MCF 10A (cell line): ENCODE measurements around the gene KLF15. TPM values are rescaled to one million over a fixed set of nuclear protein-coding genes. Genes with fewer than 3 reads are reported as not detected.
A peak's percentile ranks its signal among the peaks of the same experiment; 100 is the strongest.

Experiments used
- Bru-seq: library from RNA; stranded (reverse); fragments of 400-500 nt; gene quantifications from one replicate; lab custom pipeline; 2021; lab: Mats Ljungman, UMichigan
- BruChase-seq, 2 experiments: library from RNA; stranded (reverse); fragments of 400-500 nt; gene quantifications; one replicate each; lab custom pipeline; 2021; lab: Mats Ljungman, UMichigan
- BruUV-seq: library from RNA; stranded (reverse); fragments of 400-500 nt; replicated peaks from 2 replicates; lab custom pipeline; 2021; lab: Mats Ljungman, UMichigan
- CTCF ChIA-PET: fragments of 300-600 bp; sonication (Branson Sonifier 250); formaldehyde crosslinking; extraction: SDS; loops from one replicate; lab custom pipeline; 2021; ENCODE audit warnings: antibody characterized with exemption, inconsistent platforms; lab: Yijun Ruan, JAX
- POLR2A ChIA-PET: fragments of 300-600, 350-650 bp; sonication (Branson Sonifier 250); formaldehyde crosslinking; extraction: SDS; loops from one replicate; lab custom pipeline; 2020; ENCODE audit warnings: antibody characterized with exemption, inconsistent platforms; lab: Yijun Ruan, JAX
- DNase-seq: peaks from one replicate; pipeline ENCODE4 v3.0.0-alpha.2; 2018; ENCODE audit not compliant: unreplicated experiment
- H3K27ac Mint-ChIP-seq: one replicate; pipeline ENCODE4 v1.8.0; 2022; ENCODE audit warnings: mild to moderate bottlenecking, low read depth, mixed read lengths; ENCODE audit not compliant: unreplicated experiment
- H3K27me3 Mint-ChIP-seq: one replicate; pipeline ENCODE4 v1.8.0; 2022; ENCODE audit warnings: mixed read lengths; ENCODE audit not compliant: insufficient read depth, unreplicated experiment
- H3K36me3 Mint-ChIP-seq: one replicate; pipeline ENCODE4 v1.8.0; 2022; ENCODE audit warnings: mild to moderate bottlenecking, moderate library complexity, mixed read lengths; ENCODE audit not compliant: insufficient read depth, unreplicated experiment
- H3K4me1 Mint-ChIP-seq: one replicate; pipeline ENCODE4 v1.8.0; 2022; ENCODE audit warnings: mixed read lengths; ENCODE audit not compliant: insufficient read depth, unreplicated experiment
- H3K4me3 Mint-ChIP-seq: one replicate; pipeline ENCODE4 v1.8.0; 2022; ENCODE audit warnings: mild to moderate bottlenecking, moderate library complexity, mixed read lengths; ENCODE audit not compliant: unreplicated experiment
- H3K9me3 Mint-ChIP-seq: one replicate; pipeline ENCODE4 v1.8.0; 2022; ENCODE audit warnings: mixed read lengths; ENCODE audit not compliant: unreplicated experiment
- intact Hi-C: fragments of 100-400 bp; cut with micrococcal nuclease; formaldehyde crosslinking; loops from 2 replicates; pipeline ENCODE4 v1.14.1; 2022
- long read RNA-seq: library from polyadenylated mRNA; stranded (forward); transcript quantifications from one replicate; pipeline ENCODE4 v2.0.0, GENCODE V29; 2022
- total RNA-seq: library from RNA; stranded (reverse); gene quantifications from 2 replicates; pipeline ENCODE4 v1.2.3, GENCODE V29; 2022
- TF ChIP-seq, protein P1 (sequence below): fragments of 200-600 bp; IDR thresholded peaks from one replicate; pipeline ENCODE4 v1.8.0; 2022; ENCODE audit warnings: antibody characterized with exemption, mild to moderate bottlenecking; ENCODE audit not compliant: unreplicated experiment

The KLF15 gene
- 5.3 and 8.3 TPM in 2 replicates for total RNA-seq
- Bru-seq, nascent RNA: percentile 42 among the genes with signal in this experiment
- percentile 22 among the genes with signal in this experiment for BruChase-seq, experiment 1, labeled RNA remaining after a 6-hour chase
- BruChase-seq, experiment 2, labeled RNA remaining after a 2-hour chase: percentile 44 among the genes with signal in this experiment
- long read RNA-seq, partial matches to known transcripts: 0 of 2 reads
- long read RNA-seq, other reads (novel, unspliced or antisense): 2 of 2 reads

DNA sequence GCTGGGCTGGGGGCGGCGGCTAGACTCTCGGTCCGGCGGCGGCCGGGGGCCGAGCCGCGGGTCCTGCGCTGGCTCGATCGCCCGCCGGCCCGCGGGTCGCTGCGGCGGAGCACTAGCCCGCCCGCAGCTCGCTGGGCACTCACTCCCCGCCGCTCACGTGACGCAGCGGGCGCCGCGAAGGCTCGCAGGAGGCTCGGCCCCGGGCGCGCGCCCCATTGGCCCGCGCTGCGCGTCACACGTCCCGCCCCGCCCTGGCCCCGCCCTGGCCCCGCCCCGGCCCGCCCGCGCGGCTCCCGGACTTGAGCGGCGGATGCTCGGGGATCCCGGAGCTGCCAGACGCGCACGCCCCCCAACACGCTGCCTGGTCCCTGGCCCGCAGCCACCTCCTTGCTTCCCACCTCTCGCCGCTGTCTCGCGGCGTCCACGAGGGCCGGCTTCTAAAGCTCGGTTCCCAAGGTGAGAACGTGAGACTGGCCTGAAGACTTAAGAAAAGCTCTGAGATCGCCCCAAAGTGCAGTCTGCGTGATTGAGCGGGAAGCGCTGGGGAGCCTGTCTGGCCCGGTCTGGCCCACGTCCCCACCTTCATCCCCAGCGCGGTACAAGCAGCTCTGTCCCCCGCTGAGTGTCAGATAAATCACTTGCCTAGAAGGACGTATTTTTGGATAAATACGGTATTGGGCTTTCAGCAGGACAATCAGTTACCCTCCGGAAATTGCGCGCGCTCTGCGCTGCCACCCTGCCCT, at the start of gene KLF15:
TSS of gene KLF15 (minus strand) at position 114 of the 743 bp plus-strand sequence. CDS start 4,486 bp downstream, outside the sequence.
- peak within 1 kb of the TSS; percentile 81 for H3K4me3 Mint-ChIP-seq
- H3K27me3 Mint-ChIP-seq: no peaks in the 10 kb centered on the region
- DNase-seq: peak; percentile 82
- peak within 1 kb of the TSS; percentile 69 for H3K27ac Mint-ChIP-seq
- CTCF ChIA-PET: interaction anchor here (0.5 to 0.7 kb wide), 2 partner anchors 18 to 627 kb away, joined by 3 to 4 read pairs; no protein-coding TSS in a partner anchor
- POLR2A ChIA-PET: interaction anchor here (0.6 to 1.5 kb wide), 7 partner anchors 8 to 1962 kb away, joined by 3 to 9 read pairs (median 3); no protein-coding TSS in a partner anchor
- TF ChIP-seq, protein P1, sequence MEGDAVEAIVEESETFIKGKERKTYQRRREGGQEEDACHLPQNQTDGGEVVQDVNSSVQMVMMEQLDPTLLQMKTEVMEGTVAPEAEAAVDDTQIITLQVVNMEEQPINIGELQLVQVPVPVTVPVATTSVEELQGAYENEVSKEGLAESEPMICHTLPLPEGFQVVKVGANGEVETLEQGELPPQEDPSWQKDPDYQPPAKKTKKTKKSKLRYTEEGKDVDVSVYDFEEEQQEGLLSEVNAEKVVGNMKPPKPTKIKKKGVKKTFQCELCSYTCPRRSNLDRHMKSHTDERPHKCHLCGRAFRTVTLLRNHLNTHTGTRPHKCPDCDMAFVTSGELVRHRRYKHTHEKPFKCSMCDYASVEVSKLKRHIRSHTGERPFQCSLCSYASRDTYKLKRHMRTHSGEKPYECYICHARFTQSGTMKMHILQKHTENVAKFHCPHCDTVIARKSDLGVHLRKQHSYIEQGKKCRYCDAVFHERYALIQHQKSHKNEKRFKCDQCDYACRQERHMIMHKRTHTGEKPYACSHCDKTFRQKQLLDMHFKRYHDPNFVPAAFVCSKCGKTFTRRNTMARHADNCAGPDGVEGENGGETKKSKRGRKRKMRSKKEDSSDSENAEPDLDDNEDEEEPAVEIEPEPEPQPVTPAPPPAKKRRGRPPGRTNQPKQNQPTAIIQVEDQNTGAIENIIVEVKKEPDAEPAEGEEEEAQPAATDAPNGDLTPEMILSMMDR: no peak
- peaks cover 4% of the 10 kb centered on the region for H3K4me1 Mint-ChIP-seq
- no peaks in the 10 kb centered on the region for H3K9me3 Mint-ChIP-seq
- BruUV-seq: no TSS peak
- intact Hi-C loops: loop anchor here (2.0 kb wide), 1 partner anchor 91 kb away; no protein-coding TSS in a partner anchor
- no peaks in the 10 kb centered on the region for H3K36me3 Mint-ChIP-seq

- BruUV-seq: no TSS peak
- H3K36me3 Mint-ChIP-seq: no peaks in the 10 kb centered on the region
These were observed 49.4 kb upstream of the KLF15 start for GRCh38 chr3:126406389-126407296.

GRCh38 chr3:126402666-126403302, 45.6 kb upstream of the KLF15 start:
- Mint-ChIP-seq H3K4me3 (no peak overlapping the region), H3K9me3 (no peaks in the 10 kb centered on the region), H3K36me3 (no peaks in the 10 kb centered on the region), H3K27ac (no peak overlapping the region), H3K27me3 (peaks cover 28% of the 10 kb centered on the region), H3K4me1 (no peaks in the 10 kb centered on the region)
- no peak for DNase-seq
- ChIA-PET POLR2A (no interaction called here), CTCF (interaction anchor here (0.7 kb wide), 1 partner anchor 347 kb away, joined by 3 read pairs; no protein-coding TSS in a partner anchor)
- TF ChIP-seq, protein P1: no peak
- intact Hi-C loops: no loop called here
- no TSS peak for BruUV-seq

More at GRCh38 chr3:126406389-126407296, 49.4 kb upstream of the KLF15 start:
- ChIA-PET CTCF (interaction anchor here (0.6 to 0.7 kb wide), 3 partner anchors 45 to 1140 kb away, joined by 3 to 4 read pairs (median 3); no protein-coding TSS in a partner anchor), POLR2A (no interaction called here)
- peaks cover 57% of the 10 kb centered on the region for H3K27me3 Mint-ChIP-seq
- H3K4me1 Mint-ChIP-seq: no peaks in the 10 kb centered on the region
- no peaks in the 10 kb centered on the region for H3K9me3 Mint-ChIP-seq
- no peak overlapping the region for H3K4me3 Mint-ChIP-seq
- H3K27ac Mint-ChIP-seq: no peak overlapping the region
- TF ChIP-seq, protein P1: no peak
- no peak for DNase-seq
- intact Hi-C loops: no loop called here
